D721Med (cell line): ENCODE results near the gene ACTL6A.

ENCODE experiments used
- DNase-seq: peaks from one replicate; pipeline ENCODE4 v3.0.0; 2011; ENCODE audit warnings: low spot score; ENCODE audit not compliant: insufficient read length
- FAIRE-seq: peaks from 2 replicates; lab custom pipeline; 2011; peaks lifted over from hg19 to GRCh38; lab: Jason Lieb, UNC
- CTCF ChIP-seq: IDR thresholded peaks from 2 replicates; pipeline ENCODE4 v1.5.1; 2012; ENCODE audit warnings: mild to moderate bottlenecking, control low read depth; ENCODE audit not compliant: insufficient read depth; ENCODE audit errors: missing control alignments

ACTL6A gene

GRCh38 chr3:179533274-179533673, 29.5 kb upstream of the ACTL6A start:
- FAIRE-seq, result no peak
- TF ChIP-seq CTCF, result no peak
- no peak for DNase-seq

- TF ChIP-seq CTCF, result no peak
- FAIRE-seq (no peak), DNase-seq (no peak)
Observed at GRCh38 chr3:179536256-179536655, 26.5 kb upstream of the ACTL6A start.

GRCh38 chr3:179541094-179541493, 21.6 kb upstream of the ACTL6A start:
- no peak for TF ChIP-seq CTCF
- FAIRE-seq, result no peak
- DNase-seq, result no peak

GRCh38 chr3:179541596-179541995, 21.1 kb upstream of the ACTL6A start:
- TF ChIP-seq CTCF, result no peak
- no peak for FAIRE-seq

GRCh38 chr3:179542375-179542774, 20.4 kb upstream of the ACTL6A start:
- FAIRE-seq (no peak), DNase-seq (no peak)
- no peak for TF ChIP-seq CTCF

More at GRCh38 chr3:179541596-179541995, 21.1 kb upstream of the ACTL6A start:
- DNase-seq, result no peak

- no peak for TF ChIP-seq CTCF
- DNase-seq, result no peak
- FAIRE-seq, result no peak
Observed at GRCh38 chr3:179544981-179545645, 17.6 kb upstream of the ACTL6A start.

GRCh38 chr3:179546814-179547241, 15.9 kb upstream of the ACTL6A start:
- DNase-seq (no peak), FAIRE-seq (no peak)
- no peak for TF ChIP-seq CTCF
